Spinal cord (tissue), 10 donors: ENCODE measurements around the gene SLC37A2. TPM values are rescaled to one million over a fixed set of nuclear protein-coding genes. Genes with fewer than 3 reads are reported as not detected.

Experiments used
- DNase-seq, 6 donors: peaks; one replicate each; pipeline versions ENCODE4 v3.0.0 to v3.0.0-alpha.2; 2013 to 2015; ENCODE audit warnings: low spot score in 6 of 6, low read depth in 4 of 6
- H3K27ac ChIP-seq: one replicate; pipeline ENCODE4 v1.5.1; 2013; ENCODE audit warnings: low read depth, low read length, control low read depth
- H3K27me3 ChIP-seq: one replicate; pipeline ENCODE4 v1.6.1; 2013; ENCODE audit warnings: low read length; ENCODE audit not compliant: control insufficient read depth, insufficient read depth
- H3K36me3 ChIP-seq: one replicate; pipeline ENCODE4 v1.6.1; 2013; ENCODE audit warnings: low read length; ENCODE audit not compliant: control insufficient read depth, insufficient read depth
- H3K4me1 ChIP-seq: one replicate; pipeline ENCODE4 v1.6.1; 2013; ENCODE audit warnings: low read length; ENCODE audit not compliant: control insufficient read depth, insufficient read depth
- H3K4me3 ChIP-seq: one replicate; pipeline ENCODE4 v1.5.1; 2013; ENCODE audit warnings: low read depth, low read length, control low read depth
- H3K9me3 ChIP-seq: one replicate; pipeline ENCODE4 v1.6.1; 2013; ENCODE audit warnings: low read length; ENCODE audit not compliant: control insufficient read depth, insufficient read depth
- WGBS: methylation state at CpG from one replicate; pipeline ENCODE4 v1.1.5; 2013; ENCODE audit warnings: missing lambda C conversion rate; ENCODE audit not compliant: insufficient coverage; 5-methylcytosine and 5-hydroxymethylcytosine counted together
- polyA plus RNA-seq, 2 donors: library from polyadenylated mRNA; unstranded; fragments of 120-200 nt; gene quantifications; one replicate each; pipeline ENCODE4 v1.2.1, GENCODE V29; 2013; ENCODE audit not compliant: insufficient read length in 2 of 2
- total RNA-seq, 2 donors: library from RNA; depleted of rRNA in 1 of 2; stranded (reverse); fragments of 120-200 nt in 1 of 2; fragments of >200 nt in 1 of 2; gene quantifications; one replicate each; pipeline versions ENCODE4 v1.2.3 to v1.2.4, GENCODE V29; 2013 to 2014
- donor health status: healthy.

The SLC37A2 gene
- total and polyA plus RNA-seq, 4 donors: 4.5 to 5.7 (median 4.8) TPM

GRCh38 chr11:125069008-125069407, 5.9 kb downstream of the SLC37A2 start:
- H3K27me3 ChIP-seq: peaks cover 12% of the 10 kb centered on the region
- H3K4me3 ChIP-seq: no peak overlapping the region
- no peak for DNase-seq
- H3K9me3 ChIP-seq: no peaks in the 10 kb centered on the region
- H3K27ac ChIP-seq: no peak overlapping the region
- no peaks in the 10 kb centered on the region for H3K36me3 ChIP-seq
- WGBS: no CpG with 5 or more reads among the region's 4 CpGs
- peaks cover 20% of the 10 kb centered on the region for H3K4me1 ChIP-seq

- DNase-seq: no peak
- Histone ChIP-seq H3K27ac (no peak overlapping the region), H3K9me3 (no peaks in the 10 kb centered on the region), H3K36me3 (no peaks in the 10 kb centered on the region), H3K27me3 (peaks cover 7% of the 10 kb centered on the region), H3K4me3 (no peak overlapping the region), H3K4me1 (peaks cover 18% of the 10 kb centered on the region)
- 79% methylated on average over 5 of the region's 5 CpGs for WGBS
These were observed 6.7 kb downstream of the SLC37A2 start for GRCh38 chr11:125069796-125070195.

GRCh38 chr11:125070699-125071254, 7.7 kb downstream of the SLC37A2 start:
- H3K27me3 ChIP-seq: no peaks in the 10 kb centered on the region
- peaks cover 18% of the 10 kb centered on the region for H3K4me1 ChIP-seq
- no peaks in the 10 kb centered on the region for H3K9me3 ChIP-seq
- 82% methylated on average over 4 of the region's 7 CpGs for WGBS
- no peak overlapping the region for H3K4me3 ChIP-seq
- DNase-seq: peak in 1 of 6 donors; percentile 15
- no peaks in the 10 kb centered on the region for H3K36me3 ChIP-seq
- H3K27ac ChIP-seq: no peak overlapping the region

- peak in 1 of 6 donors; percentile 18 for DNase-seq
- no peak overlapping the region for H3K4me3 ChIP-seq
- WGBS: 25% methylated on average over 5 of the region's 5 CpGs
- no peaks in the 10 kb centered on the region for H3K36me3 ChIP-seq
- H3K9me3 ChIP-seq: no peaks in the 10 kb centered on the region
- no peak overlapping the region for H3K27ac ChIP-seq
- peaks cover 18% of the 10 kb centered on the region for H3K4me1 ChIP-seq
- no peaks in the 10 kb centered on the region for H3K27me3 ChIP-seq
These were observed 8.3 kb downstream of the SLC37A2 start for GRCh38 chr11:125071435-125071834.

- H3K36me3 ChIP-seq: no peaks in the 10 kb centered on the region
- H3K9me3 ChIP-seq: no peaks in the 10 kb centered on the region
- no peaks in the 10 kb centered on the region for H3K27me3 ChIP-seq
- DNase-seq: no peak
- H3K4me1 ChIP-seq: peaks cover 18% of the 10 kb centered on the region
- H3K4me3 ChIP-seq: no peak overlapping the region
- no peak overlapping the region for H3K27ac ChIP-seq
- 61% methylated on average over 3 of the region's 6 CpGs for WGBS
These were observed 8.7 kb downstream of the SLC37A2 start for GRCh38 chr11:125071846-125072217.

GRCh38 chr11:125072218-125072960, 9.3 kb downstream of the SLC37A2 start:
- WGBS: 82% methylated on average over 10 of the region's 12 CpGs
- Histone ChIP-seq H3K9me3 (no peaks in the 10 kb centered on the region), H3K4me3 (no peak overlapping the region), H3K27ac (no peak overlapping the region), H3K27me3 (no peaks in the 10 kb centered on the region), H3K36me3 (no peaks in the 10 kb centered on the region), H3K4me1 (peaks cover 18% of the 10 kb centered on the region)
- DNase-seq: peak in 1 of 6 donors; percentile 11

- H3K9me3 ChIP-seq: no peaks in the 10 kb centered on the region
- no peak overlapping the region for H3K27ac ChIP-seq
- H3K4me1 ChIP-seq: peaks cover 18% of the 10 kb centered on the region
- no peak for DNase-seq
- H3K36me3 ChIP-seq: no peaks in the 10 kb centered on the region
- 87% methylated on average over 11 of the region's 12 CpGs for WGBS
- H3K4me3 ChIP-seq: no peak overlapping the region
- no peaks in the 10 kb centered on the region for H3K27me3 ChIP-seq
These were observed 10.0 kb downstream of the SLC37A2 start for GRCh38 chr11:125072961-125073590.

- 81% methylated on average over 19 of the region's 19 CpGs for WGBS
- H3K4me3 ChIP-seq: no peak overlapping the region
- H3K27me3 ChIP-seq: no peaks in the 10 kb centered on the region
- H3K9me3 ChIP-seq: no peaks in the 10 kb centered on the region
- no peak overlapping the region for H3K27ac ChIP-seq
- H3K36me3 ChIP-seq: no peaks in the 10 kb centered on the region
- no peak for DNase-seq
- peaks cover 18% of the 10 kb centered on the region for H3K4me1 ChIP-seq
These were observed 10.7 kb downstream of the SLC37A2 start for GRCh38 chr11:125073616-125074483.

- Histone ChIP-seq H3K9me3 (no peaks in the 10 kb centered on the region), H3K36me3 (no peaks in the 10 kb centered on the region), H3K27me3 (no peaks in the 10 kb centered on the region), H3K4me1 (peaks cover 17% of the 10 kb centered on the region), H3K4me3 (no peak overlapping the region), H3K27ac (no peak overlapping the region)
- DNase-seq: no peak
- 86% methylated on average over 9 of the region's 11 CpGs for WGBS
These were observed 11.6 kb downstream of the SLC37A2 start for GRCh38 chr11:125074511-125075241.
